BJ (cell line): ENCODE results near the gene GSTT4. TPM values are rescaled to one million over a fixed set of nuclear protein-coding genes. Genes with fewer than 3 reads are reported as not detected.

Source experiments
- CTCF ChIA-PET: fragments of 350-600 bp; formaldehyde crosslinking; extraction: SDS; loops from one replicate; lab custom pipeline; 2021; ENCODE audit warnings: antibody characterized with exemption, inconsistent platforms; lab: Yijun Ruan, JAX
- POLR2A ChIA-PET: fragments of 300-600 bp; sonication (Branson Sonifier 250); formaldehyde crosslinking; extraction: SDS; loops from one replicate; lab custom pipeline; 2021; ENCODE audit warnings: antibody characterized with exemption; lab: Charles Lee
- DNase-seq: peaks from one replicate; pipeline ENCODE4 v3.0.0-alpha.2; 2011; ENCODE audit warnings: low read depth
- H3K27me3 ChIP-seq: 2 replicates; pipeline ENCODE4 v1.6.0; 2011; ENCODE audit warnings: low read length; ENCODE audit not compliant: control insufficient read depth, insufficient read depth
- H3K36me3 ChIP-seq: 2 replicates; pipeline ENCODE4 v1.5.1; 2011; ENCODE audit warnings: low read length; ENCODE audit not compliant: control insufficient read depth, insufficient read depth
- H3K4me3 ChIP-seq: 2 replicates; pipeline ENCODE4 v1.5.1; 2011; ENCODE audit warnings: low read depth, mild to moderate bottlenecking, control low read depth, low read length
- polyA minus RNA-seq: library from RNA; depleted of rRNA, polyadenylated mRNA; stranded (reverse); fragments of >200 nt; gene quantifications from 2 replicates; pipeline ENCODE4 v1.2.3, GENCODE V29; 2011; rRNA and poly(A)+ RNA removed
- polyA plus RNA-seq: library from polyadenylated mRNA; depleted of rRNA; stranded (reverse); fragments of >200 nt; gene quantifications from 2 replicates; pipeline ENCODE4 v1.2.3, GENCODE V29; 2011; rRNA removed
- TF ChIP-seq, protein P1 (sequence below): IDR thresholded peaks from 2 replicates; pipeline ENCODE4 v1.5.1; 2011; ENCODE audit warnings: low read depth, mild to moderate bottlenecking, control low read depth, inconsistent platforms, low read length, moderate library complexity; ENCODE audit not compliant: insufficient read depth

GSTT4 gene
- polyA plus RNA-seq, result not detected in 2 replicates
- not detected in 2 replicates for polyA minus RNA-seq

DNA sequence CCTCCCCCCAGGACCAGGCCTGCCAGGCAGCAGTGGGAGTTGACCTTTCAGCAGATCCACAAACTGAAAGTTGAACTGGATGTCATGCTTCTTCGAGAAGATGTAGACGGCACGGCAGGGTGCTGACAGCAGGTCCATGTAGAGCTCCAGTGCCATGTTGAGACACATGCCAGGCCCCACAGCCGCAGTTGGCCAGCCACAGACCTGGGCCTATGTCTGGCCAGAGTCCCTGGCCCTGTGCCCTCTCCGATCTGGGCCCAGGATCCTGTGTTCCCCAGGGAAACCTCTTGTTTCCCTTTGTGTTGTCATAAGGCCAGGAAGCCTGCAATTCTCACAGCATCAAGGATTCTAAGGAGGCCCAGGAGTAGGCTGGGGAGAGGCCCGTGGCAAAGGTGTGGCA lies at the start of gene GSTT4:
TSS of gene GSTT4 (minus strand) at position 253 of the 400 bp plus-strand sequence. CDS start at position 156, 97 bp downstream.
- peaks cover 3% of the 10 kb centered on the region; the same call in 1 of the 2 replicates for H3K27me3 ChIP-seq
- H3K4me3 ChIP-seq, result no peak within 1 kb of the TSS
- TF ChIP-seq, protein P1, sequence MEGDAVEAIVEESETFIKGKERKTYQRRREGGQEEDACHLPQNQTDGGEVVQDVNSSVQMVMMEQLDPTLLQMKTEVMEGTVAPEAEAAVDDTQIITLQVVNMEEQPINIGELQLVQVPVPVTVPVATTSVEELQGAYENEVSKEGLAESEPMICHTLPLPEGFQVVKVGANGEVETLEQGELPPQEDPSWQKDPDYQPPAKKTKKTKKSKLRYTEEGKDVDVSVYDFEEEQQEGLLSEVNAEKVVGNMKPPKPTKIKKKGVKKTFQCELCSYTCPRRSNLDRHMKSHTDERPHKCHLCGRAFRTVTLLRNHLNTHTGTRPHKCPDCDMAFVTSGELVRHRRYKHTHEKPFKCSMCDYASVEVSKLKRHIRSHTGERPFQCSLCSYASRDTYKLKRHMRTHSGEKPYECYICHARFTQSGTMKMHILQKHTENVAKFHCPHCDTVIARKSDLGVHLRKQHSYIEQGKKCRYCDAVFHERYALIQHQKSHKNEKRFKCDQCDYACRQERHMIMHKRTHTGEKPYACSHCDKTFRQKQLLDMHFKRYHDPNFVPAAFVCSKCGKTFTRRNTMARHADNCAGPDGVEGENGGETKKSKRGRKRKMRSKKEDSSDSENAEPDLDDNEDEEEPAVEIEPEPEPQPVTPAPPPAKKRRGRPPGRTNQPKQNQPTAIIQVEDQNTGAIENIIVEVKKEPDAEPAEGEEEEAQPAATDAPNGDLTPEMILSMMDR, result no peak
- no peak for DNase-seq
- ChIA-PET POLR2A (no interaction called here), CTCF (no interaction called here)
- H3K36me3 ChIP-seq, result no peaks in the 10 kb centered on the region

DNA sequence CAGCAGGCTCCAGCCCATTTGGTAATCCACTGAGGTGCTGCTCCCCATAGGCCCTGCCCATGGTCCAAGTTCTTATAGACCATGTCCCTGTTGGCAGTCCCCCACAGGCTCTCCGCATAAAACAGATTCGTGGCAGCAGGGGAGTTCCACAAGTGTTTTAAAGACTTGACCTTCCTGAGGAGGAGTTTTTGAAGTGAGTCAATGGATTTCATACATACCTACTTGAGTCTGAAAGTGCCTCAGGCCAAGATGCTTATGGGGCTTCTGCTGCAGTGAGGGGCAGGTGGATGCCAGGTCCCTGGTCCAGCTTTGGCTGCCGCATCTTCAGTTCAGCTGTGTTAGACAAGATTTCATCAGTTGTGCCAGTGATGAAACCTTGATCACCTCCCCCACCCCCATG lies 49.1 kb upstream of the GSTT4 start:
- Histone ChIP-seq H3K27me3 (no peaks in the 10 kb centered on the region), H3K4me3 (no peak overlapping the region), H3K36me3 (peaks cover 7% of the 10 kb centered on the region)
- DNase-seq, result no peak
- TF ChIP-seq, protein P1, result no peak
- ChIA-PET POLR2A (no interaction called here), CTCF (no interaction called here)

DNA sequence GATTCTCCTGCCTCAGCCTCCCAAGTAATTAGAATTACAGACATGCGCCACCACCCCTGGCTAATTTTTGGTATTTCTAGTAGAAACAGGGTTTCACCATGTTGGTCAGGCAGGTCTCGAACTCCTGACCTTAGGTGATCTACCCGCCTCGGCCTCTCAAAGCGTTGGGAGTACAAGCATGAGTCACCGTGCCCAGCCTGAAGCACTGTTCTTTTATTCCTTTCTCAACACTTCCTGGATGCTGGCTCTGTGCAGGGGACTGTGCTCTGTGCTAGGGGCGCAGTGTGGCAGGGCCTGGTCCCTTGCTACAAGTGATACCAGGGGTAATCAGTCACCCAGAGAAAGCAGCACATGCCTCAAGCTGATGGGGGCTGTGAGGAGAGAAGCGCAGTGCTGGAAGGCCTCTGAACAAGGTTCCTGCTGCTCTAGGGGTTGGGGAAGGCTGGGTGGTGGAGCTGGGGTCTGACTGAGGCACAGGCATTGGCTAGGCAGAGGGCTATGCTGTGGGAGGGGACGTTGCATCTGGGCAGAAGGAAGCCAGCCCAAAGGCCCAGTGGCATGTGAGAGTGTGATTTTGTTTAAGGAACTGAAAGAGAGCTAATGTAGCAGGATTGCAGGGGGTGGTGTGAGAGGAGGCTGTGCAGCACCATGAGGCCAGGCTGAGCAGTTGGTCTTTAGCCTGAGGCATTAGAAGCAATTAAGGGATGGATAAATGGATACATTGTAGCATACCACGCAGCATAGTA lies 48.4 kb upstream of the GSTT4 start:
- TF ChIP-seq, protein P1, result no peak
- Histone ChIP-seq H3K4me3 (no peak overlapping the region), H3K27me3 (no peaks in the 10 kb centered on the region), H3K36me3 (peaks cover 12% of the 10 kb centered on the region)
- DNase-seq, result no peak
- POLR2A ChIA-PET, result no interaction called here
- CTCF ChIA-PET, result no interaction called here

DNA sequence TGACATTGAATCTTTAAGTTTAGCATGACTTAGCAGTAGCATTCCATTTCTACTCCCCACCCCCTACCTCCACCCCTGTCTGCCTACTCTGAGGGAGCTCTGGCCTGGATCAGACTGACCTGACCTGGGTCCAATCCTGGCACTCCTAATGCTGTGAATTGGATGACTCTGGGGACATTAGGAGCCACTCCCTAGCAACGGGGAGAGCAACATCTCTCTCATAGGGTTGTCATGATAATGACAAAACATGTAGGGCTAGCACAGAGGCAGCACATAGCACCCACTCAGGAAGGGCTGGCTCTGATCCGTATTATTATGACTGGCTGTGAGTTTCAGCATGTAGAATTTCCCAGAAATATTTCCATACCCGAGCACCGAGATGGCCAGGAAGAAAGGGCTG lies 46.3 kb upstream of the GSTT4 start:
- Histone ChIP-seq H3K27me3 (no peaks in the 10 kb centered on the region), H3K4me3 (no peak overlapping the region), H3K36me3 (peaks cover 13% of the 10 kb centered on the region)
- TF ChIP-seq, protein P1, result no peak
- ChIA-PET POLR2A (no interaction called here), CTCF (no interaction called here)
- DNase-seq, result no peak

DNA sequence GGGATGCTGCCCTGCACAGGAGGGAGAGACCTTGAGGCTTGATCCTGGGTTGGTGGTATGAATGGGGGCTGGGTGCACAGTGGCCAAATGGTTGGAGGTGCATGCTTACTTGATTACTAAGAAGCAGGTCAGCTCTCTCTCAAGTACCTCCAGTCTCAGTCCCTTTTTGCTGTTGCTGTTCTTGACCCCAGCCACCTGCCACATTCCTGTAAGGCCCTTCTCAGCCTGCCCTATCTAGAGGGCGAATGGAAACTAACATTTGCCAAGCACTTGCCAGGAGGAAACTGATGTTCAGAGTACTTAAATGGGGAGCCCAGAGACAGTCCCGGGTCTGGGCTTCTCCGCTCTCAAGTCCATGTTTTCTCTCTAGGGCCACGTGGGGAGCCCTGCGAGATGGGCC lies 45.8 kb upstream of the GSTT4 start:
- Histone ChIP-seq H3K27me3 (no peaks in the 10 kb centered on the region), H3K4me3 (no peak overlapping the region), H3K36me3 (peaks cover 12% of the 10 kb centered on the region)
- ChIA-PET CTCF (no interaction called here), POLR2A (no interaction called here)
- no peak for DNase-seq
- TF ChIP-seq, protein P1, result no peak
